NCI-H2227 (cell line): ENCODE measurements around the gene UAP1L1.

Experiments used
- DNase-seq: peaks from one replicate; lab custom pipeline; 2025; ENCODE audit not compliant: unreplicated experiment; lab: John Stamatoyannopoulos, UW

UAP1L1 gene

DNA sequence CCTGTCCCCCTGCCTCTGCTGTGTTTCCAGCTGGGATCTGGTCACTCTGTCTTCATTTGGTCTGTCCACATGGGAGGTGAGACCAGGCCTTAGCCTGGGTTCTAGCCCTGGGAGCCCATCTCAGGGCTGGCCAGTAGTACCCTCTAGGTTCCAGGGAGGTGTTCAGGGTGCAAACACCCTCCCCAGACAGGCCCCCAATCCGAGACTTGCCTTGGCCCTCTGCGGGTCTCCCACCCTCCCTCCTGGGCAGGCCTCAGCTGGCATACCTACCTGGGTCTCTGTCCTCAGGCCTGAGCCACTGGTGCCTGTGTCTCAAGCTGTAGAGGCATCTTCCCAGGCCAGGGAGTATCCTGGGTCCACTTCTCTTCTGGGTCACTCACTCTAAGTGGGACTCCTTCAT lies 6.0 kb upstream of the UAP1L1 start:
- DNase-seq: no peak

DNA sequence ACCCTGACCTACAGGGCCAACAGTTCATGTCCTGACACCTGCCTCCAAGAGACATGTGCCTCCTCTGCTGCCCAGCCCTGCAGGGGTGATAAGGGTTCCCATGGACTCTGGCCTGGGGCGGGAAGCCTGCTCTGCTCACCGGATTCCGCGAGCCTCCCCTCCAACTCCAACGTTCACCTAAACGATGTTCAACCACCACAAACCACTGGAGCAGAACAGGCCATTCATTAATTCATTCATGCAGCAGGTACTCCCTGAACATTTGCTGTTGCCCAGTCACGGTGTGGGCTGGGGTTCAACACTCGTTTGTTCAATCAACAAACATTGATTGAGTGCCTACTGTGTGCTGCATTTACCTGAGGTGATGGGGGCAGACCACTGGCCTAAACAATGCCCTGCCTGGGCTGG lies 3.3 kb upstream of the UAP1L1 start:
- DNase-seq: no peak

DNA sequence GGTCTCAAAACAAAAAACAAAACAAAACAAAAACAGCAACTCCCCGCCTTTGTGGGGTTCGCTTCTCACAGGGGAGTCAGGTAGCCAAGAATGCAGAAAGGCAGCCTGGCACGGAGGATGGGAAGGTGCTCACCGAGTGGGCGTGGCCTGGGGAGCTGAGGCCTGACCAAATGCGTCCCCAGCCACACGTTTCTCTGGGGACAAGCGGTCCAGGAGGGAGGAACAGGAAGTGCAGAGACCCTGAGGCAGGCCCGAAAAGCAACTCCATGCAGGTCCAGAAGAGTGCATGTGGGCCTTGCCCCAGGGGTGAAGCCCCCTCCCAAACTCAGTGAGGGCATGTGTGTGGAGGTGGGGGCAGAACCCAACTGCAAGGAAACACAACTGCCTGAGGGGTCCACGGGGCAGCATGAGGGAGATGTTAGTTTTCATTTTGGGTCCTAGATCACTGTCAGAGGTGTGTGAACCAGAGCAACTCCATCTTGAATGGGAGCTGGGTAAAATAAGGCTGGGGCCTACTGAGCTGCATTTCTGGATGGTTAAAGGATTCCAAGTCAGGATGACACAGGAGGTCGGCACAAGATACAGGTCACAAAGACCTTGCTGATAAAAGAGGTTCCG lies 2.6 kb upstream of the UAP1L1 start:
- DNase-seq: no peak

DNA sequence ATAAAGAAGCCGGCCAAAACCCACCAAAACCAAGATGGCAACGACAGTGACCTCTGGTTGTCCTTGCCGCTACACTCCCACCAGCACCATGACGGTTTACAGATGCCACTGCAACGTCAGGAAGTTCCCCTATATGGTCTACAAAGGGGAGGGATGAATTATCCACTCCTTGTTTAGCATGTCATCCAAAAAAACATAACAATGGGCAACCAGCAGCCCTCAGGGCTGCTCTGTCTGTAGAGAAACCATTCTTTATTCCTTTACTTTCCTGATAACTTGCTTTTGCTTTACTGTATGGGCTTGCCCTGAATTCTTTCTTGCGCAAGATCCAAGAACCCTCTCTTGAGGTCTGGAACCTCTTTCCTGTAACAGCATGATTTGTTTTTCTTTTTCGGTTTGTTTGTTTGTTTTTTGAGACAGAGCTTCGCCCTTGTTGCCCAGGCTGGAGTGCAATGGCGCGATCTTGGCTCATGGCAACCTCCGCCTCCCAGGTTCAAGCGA lies 2.0 kb upstream of the UAP1L1 start:
- DNase-seq: no peak

DNA sequence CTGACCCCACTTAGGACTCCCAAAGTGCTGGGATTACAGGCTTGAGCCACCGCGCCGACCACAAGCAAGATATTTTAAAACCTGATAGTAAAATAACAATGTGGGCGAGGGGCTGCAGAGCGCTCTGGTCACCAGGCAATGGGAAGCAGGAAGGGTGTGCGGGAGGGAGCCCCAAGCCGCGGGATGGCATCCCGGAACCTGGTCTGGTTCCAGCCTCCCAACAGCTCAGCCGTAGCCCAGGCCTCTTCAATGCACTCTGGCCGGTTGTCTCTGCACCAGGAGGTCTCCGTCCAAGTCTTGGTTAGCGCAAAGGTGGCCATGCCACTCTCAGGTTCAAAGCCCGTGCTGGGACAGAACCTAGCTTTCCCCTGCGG lies 694 bp upstream of the UAP1L1 start:
- DNase-seq: no peak

DNA sequence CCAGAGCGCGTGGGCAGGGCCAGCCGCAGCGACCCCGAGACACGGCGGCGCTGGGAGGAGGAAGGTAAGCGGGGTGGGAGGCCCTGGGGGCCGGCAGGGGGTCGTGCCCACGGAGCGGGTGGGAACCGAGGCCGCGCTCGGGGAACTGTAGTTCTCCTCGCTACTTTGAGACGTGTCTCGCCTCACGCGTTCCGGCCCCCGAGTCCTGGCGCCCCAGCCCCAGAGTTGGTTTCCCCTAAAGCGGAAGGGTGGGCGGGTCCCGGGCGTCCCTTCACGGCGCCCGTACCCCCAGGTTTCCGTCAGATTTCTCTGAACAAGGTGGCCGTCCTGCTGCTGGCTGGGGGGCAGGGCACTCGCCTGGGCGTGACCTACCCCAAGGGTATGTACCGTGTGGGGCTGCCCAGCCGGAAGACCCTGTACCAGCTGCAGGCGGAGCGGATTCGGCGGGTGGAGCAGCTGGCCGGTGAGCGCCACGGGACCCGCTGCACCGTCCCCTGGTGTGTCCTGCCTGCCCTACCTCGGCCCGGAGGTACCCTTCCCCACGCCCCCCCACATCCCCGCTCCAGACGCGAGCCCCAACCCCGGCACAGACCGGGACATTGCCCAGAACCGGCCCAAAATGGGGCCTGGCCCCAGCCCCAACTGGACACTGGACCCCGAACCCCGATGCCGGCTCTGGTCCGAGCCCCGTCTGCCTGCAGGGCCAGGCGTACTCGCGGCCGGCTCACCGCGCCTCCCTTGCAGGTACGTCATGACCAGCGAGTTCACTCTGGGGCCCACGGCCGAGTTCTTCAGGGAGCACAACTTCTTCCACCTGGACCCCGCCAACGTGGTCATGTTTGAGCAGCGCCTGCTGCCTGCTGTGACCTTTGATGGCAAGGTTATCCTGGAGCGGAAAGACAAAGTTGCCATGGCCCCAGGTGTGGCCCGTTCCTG lies 709 bp downstream of the UAP1L1 start:
- DNase-seq: no peak

DNA sequence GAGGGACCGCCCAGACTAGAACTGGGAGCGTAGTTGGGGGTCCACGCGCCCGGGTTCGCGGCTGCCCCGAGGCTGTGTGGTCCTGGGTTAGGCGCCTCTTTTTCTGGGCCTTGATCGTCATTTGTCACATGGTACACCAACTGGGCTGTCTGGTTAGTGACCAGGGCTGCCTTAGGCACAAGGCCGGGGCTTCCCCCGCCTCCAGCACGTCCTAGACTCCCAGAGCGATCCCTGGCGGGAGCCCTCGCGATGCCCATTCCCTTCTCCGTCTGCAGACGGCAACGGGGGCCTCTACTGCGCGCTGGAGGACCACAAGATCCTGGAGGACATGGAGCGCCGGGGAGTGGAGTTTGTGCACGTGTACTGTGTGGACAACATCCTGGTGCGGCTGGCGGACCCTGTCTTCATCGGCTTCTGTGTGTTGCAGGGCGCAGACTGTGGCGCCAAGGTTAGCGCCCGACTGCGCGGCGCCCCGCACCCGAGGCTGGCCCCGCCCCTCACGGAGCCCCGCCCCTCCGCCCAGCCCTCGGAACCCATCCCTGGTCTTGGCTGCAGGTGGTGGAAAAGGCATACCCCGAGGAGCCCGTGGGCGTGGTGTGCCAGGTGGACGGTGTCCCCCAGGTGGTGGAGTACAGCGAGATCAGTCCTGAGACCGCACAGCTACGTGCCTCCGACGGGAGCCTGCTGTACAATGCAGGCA lies 1.5 kb downstream of the UAP1L1 start:
- DNase-seq: no peak

DNA sequence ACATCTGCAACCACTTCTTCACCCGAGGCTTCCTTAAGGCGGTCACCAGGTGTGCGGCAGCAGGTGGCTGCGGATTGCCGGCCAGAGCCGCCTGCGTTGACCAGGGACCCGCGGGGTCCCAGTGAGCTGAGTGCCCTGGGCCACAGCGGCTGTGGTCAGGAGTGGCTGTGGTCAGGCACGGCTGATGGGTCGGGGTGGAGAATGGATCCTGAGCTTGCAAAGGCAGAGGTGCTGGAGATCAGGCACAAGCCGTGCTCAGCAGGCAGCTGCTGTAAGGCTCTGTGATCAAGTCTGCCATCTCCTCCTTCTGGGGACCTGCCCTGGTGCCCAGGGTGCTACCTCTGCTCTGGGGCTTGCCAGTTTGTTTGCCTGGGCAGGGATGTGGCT lies 2.1 kb downstream of the UAP1L1 start:
- DNase-seq: no peak

DNA sequence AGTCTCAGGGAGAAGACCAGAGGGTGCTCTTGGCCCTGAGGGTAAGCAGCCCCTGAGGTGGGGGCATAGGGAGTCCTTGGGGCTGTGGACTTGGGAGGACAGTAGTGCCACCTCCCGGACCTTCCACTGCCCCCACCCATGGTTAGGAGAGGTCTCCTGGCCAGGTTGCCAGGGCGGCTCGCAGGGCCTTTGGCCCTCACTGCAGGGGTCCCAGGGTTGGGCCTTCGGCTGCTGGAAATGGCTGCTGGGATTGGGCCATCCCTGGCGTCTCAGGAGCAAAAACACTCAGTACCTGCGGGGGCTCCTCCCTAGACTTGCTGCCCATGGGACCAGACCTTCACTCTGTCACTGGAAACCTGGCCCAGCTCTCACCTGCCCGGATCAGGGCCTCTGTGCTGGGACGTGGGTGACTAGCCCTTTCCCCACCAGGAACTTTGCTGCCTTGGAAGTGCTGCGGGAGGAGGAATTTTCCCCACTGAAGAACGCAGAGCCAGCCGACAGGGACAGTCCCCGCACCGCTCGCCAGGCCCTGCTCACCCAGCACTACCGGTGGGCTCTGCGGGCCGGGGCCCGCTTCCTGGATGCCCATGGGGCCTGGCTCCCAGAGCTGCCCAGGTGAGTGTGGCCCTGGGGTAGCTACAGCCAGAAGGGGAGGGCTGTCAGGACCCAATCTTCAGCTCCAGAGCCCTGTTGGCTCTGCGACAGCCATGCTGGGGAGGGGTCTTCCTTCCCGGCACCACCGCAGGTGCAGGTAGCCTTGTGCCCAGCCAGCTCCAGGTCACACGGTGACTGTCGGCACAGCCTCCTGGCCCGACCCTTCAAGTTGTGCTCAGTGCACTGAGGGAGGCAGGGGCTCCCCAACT lies 3.2 kb downstream of the UAP1L1 start:
- no peak for DNase-seq

DNA sequence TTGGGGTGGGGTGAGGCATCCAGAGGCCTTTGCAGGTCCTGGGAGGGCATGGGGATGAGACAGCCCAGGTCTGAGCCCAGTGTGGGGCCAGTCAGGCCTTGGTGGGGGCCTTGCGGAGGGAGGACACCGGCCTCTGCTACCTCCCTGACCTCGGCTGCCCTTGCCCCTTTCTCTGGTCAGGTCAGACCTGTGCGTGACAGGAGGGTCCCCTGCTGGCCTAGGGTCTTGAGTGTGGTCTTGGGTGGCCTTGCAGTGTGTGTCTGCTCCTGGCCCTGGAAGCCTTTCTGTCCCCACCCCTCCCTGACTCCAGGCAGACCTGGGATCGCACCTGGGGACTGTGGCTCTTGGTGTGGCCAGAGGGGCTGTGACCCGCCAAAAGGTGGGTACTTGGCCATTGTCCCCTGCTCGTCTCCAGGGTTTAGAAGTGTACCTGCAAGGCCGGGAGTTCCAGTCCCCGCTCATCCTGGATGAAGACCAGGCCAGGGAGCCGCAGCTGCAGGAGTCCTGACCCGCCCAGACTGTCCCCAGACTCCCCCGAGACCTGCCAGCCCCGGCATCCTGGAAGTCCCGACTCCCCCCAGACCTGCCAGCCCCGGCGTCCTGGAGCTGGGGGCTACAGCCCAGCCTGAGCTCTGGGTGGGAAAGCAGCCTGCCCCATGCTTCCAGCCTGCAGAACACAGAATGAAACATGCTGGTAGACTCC lies 5.1 kb downstream of the UAP1L1 start:
- no peak for DNase-seq

DNA sequence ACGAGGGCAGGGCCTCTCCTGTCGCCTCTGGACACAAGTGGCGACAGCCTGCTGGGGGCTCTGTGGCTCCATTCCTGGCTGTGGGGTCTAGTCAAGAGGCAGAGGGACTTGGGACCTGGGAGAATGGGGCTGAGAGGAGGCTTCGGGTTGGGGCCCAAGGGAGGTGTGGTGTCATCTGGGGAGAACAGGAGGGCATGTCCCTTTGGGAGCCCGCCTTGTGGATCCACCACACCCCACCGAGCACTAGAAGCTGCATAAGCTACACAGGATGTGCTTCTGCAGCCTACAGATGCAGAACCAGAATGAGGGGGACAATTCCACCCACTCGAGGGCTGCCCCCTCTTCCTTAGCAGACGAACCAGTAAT lies 5.6 kb downstream of the UAP1L1 start:
- DNase-seq: no peak

DNA sequence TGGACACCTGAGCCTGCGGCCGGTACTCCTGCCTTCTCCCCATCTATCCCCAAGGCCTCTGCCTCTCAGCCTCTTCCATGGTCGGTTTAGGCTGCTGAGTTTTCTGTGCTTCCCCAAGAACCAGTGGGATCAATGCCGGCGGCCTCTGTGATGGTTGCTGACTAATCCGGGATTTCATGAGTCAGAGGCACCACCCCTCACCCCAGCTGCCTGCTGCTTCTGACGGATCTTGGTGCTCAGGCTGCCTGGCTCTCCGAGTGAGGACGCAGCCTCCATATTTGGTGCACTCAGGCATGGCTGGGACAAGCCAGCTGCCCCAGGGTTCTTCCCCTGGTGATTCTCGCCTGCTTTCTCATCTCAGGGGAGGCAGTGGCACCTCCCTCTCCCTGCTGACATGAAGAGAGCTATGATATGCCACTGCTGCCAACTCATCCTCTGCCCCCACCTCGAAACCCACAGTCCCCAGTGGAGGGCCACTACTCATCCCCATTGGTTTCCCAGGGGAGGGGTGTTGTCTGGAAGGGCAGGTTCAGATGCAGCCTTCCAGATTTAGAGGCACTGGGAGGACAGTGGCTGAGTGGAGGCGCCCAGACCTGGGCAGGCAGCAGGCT lies 6.2 kb downstream of the UAP1L1 start:
- DNase-seq: no peak

DNA sequence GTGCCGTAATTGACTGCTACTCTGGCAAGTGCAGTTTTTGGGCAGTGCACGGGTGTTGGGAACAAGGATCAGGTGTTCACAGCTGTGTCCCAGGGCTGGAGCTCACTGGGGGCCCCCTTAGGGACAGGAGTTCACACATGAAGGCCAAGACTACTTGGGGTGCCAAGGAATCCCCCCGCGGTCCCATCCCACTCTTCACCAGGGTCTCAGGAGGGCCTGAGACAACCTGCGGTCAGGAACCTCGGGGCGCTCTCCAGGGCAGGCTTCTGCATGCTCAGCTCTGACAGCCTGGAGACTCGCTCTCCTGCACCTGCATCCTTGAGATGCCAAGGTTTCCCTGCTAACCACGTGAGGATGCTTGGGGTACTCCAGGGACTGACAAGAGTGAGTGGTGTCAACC lies 7.2 kb downstream of the UAP1L1 start:
- no peak for DNase-seq

DNA sequence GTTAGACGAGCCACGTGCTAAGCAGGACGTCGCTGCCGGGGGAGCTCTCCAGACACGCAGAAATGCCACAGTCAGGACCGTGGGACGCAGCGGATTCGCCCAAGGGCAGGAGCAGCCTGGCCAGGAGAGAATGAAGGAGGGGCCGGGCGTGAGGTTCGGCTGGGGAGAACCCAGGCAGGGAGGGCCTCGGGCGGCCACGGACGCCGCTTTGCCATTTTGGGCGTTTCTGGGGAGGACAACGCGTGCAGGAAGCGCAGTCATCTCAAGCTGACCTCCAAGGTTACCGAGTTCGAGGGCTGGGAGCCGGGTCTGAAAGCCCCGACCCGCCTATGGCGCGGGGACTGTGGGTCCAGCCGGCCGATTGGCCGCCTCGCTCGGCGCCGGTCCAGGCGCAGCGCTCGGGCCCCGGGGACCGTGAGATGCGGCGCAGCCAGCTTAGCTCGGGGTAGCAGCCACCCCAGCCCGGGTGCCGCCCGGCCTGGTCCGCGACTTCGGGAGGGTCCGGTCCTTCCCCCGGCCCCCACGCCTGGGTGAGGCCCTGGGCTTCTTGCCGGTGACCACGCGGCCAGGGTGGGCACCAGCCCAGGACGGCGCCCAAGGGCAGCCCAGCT lies 8.7 kb downstream of the UAP1L1 start:
- DNase-seq: peak; percentile 41

DNA sequence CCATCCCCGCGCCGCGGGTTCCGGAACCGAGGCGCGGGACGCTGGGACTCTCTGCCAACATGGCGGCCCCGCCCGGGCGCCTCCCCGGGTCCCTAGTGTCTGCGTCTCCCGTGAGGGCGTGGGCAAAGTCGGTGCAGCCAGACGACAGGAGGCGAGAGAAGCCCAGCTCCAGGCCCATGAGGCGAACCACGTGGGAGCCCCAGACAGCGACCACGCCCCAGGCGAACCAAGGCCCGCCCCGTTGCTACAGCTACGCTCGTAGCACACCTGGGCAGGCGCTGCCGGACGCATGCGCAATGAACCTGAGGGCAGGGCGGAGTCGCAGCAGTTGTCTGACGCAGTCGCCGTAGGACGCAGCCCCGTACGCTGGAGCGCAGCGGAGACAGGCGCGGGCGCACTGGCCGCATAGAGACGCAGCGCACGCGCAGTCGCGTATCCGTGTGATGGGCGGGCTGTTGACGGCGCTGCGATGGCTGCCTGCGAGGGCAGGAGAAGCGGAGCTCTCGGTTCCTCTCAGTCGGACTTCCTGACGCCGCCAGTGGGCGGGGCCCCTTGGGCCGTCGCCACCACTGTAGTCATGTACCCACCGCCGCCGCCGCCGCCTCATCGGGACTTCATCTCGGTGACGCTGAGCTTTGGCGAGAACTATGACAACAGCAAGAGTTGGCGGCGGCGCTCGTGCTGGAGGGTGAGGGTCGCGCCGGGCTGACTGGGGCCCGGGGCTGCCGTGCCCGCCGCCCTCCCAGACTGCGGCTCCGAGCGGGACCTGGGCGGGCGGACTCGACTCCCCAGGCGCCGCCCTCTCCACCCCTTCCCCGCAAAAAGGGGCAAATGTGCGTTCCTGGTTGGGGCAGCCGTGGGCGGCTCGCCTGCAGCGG lies 9.5 kb downstream of the UAP1L1 start, which contains the start of gene MAN1B1:
TSS of gene MAN1B1 (plus strand) at position 455 of the 878 bp plus-strand sequence. CDS start at position 470, 15 bp downstream.
- DNase-seq: peak; percentile 99

DNA sequence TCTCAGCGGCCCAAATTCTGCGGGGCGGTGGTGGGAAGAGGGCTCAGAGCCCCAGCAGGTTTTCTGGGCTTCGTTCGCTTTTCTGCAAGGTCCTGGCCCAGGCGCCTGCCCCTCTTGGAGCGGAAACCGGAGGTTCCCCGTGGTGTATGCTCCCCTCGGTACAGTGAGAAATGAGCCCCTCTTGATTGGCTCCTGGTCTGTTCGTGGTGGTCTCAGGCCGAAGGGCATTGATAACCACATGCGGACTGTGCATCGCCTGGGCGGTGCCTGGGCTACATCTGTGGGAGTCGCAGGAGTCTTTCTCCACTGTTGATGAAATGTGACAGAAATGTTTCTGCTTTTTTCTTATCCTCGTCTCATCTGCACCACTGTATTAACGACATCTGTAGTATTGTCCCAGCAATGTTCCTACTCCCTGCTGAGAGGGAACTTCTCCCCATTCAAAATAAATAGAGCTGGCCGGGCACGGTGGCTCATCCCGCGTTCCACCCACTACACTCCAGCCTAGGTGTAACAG lies 10.2 kb downstream of the UAP1L1 start:
- DNase-seq: peak; percentile 21

DNA sequence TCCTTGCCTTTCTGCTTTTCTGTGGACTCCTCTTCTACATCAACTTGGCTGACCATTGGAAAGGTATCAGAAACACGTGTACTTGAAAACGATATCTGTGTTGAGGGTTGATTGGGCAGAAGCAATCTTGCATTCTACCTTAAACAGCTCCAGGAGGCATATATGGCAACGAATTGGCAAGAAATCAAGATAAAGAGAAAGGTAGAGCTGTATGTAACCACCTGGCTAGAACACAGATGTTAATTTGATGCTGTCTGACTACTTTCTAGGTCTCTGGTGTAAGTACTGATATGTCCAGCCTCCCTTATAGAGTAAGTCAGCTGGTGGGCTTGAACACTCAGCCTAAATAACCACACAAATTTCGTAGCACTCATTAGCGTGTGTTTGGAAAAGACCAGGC lies 10.8 kb downstream of the UAP1L1 start:
- no peak for DNase-seq
